ENCODE results near the gene CAPN14.

Gene CAPN14

GRCh38 chr2:31217465-31218200, at the start of gene CAPN14:
Gene CAPN14 (minus strand): TSS chr2:31217515. CDS start chr2:31205447, 12,068 bp downstream.
- no peak for DNase-seq (ENCODE audit: low read depth)

GRCh38 chr2:31266804-31267203, 49.5 kb upstream of the CAPN14 start:
- no peak for DNase-seq (ENCODE audit: low read depth)

GRCh38 chr2:31265234-31265633, 47.9 kb upstream of the CAPN14 start:
- no peak for DNase-seq (ENCODE audit: low read depth)

GRCh38 chr2:31263636-31264190, 46.4 kb upstream of the CAPN14 start:
- no peak for DNase-seq (ENCODE audit: low read depth)

- DNase-seq (ENCODE audit: low read depth) = no peak
These were observed 43.6 kb upstream of the CAPN14 start for GRCh38 chr2:31260870-31261269.

- no peak for DNase-seq (ENCODE audit: low read depth)
These were observed 41.8 kb upstream of the CAPN14 start for GRCh38 chr2:31259075-31259474.

- DNase-seq (ENCODE audit: low read depth) = no peak
These were observed 41.0 kb upstream of the CAPN14 start for GRCh38 chr2:31258351-31258750.

GRCh38 chr2:31256611-31257382, 39.5 kb upstream of the CAPN14 start:
- no peak for DNase-seq (ENCODE audit: low read depth)

GRCh38 chr2:31255911-31256571, 38.7 kb upstream of the CAPN14 start:
- no peak for DNase-seq (ENCODE audit: low read depth)

- DNase-seq (ENCODE audit: low read depth) = no peak
These were observed 37.2 kb upstream of the CAPN14 start for GRCh38 chr2:31254237-31255203.

GRCh38 chr2:31253356-31254131, 36.2 kb upstream of the CAPN14 start:
- DNase-seq (ENCODE audit: low read depth) = no peak

GRCh38 chr2:31251851-31252250, 34.5 kb upstream of the CAPN14 start:
- DNase-seq (ENCODE audit: low read depth) = no peak

- DNase-seq (ENCODE audit: low read depth) = no peak
These were observed 33.7 kb upstream of the CAPN14 start for GRCh38 chr2:31251018-31251417.

GRCh38 chr2:31249009-31249690, 31.8 kb upstream of the CAPN14 start:
- no peak for DNase-seq (ENCODE audit: low read depth)

- no peak for DNase-seq (ENCODE audit: low read depth)
These were observed 30.8 kb upstream of the CAPN14 start for GRCh38 chr2:31248139-31248538.

- no peak for DNase-seq (ENCODE audit: low read depth)
These were observed 30.4 kb upstream of the CAPN14 start for GRCh38 chr2:31247711-31248110.

GRCh38 chr2:31246184-31246852, 29.0 kb upstream of the CAPN14 start:
- DNase-seq (ENCODE audit: low read depth) = peak; percentile 58

GRCh38 chr2:31244101-31244500, 26.8 kb upstream of the CAPN14 start:
- no peak for DNase-seq (ENCODE audit: low read depth)

- DNase-seq (ENCODE audit: low read depth) = no peak
These were observed 25.7 kb upstream of the CAPN14 start for GRCh38 chr2:31243053-31243452.

Measured in HS-5 (cell line).